IPS-18c (cell line): ENCODE measurements around the gene ANKRD12.

Experiments
- H3K4me3 ChIP-seq: 2 replicates; pipeline ENCODE4 v1.7.0; 2013; ENCODE audit warnings: low read depth, mild to moderate bottlenecking, low read length, moderate library complexity; ENCODE audit not compliant: insufficient read depth
- H3K9me3 ChIP-seq: one replicate; pipeline ENCODE4 v1.6.1; 2013; ENCODE audit warnings: mild to moderate bottlenecking, low read length, moderate library complexity; ENCODE audit not compliant: control insufficient read depth, insufficient read depth

Gene ANKRD12

DNA sequence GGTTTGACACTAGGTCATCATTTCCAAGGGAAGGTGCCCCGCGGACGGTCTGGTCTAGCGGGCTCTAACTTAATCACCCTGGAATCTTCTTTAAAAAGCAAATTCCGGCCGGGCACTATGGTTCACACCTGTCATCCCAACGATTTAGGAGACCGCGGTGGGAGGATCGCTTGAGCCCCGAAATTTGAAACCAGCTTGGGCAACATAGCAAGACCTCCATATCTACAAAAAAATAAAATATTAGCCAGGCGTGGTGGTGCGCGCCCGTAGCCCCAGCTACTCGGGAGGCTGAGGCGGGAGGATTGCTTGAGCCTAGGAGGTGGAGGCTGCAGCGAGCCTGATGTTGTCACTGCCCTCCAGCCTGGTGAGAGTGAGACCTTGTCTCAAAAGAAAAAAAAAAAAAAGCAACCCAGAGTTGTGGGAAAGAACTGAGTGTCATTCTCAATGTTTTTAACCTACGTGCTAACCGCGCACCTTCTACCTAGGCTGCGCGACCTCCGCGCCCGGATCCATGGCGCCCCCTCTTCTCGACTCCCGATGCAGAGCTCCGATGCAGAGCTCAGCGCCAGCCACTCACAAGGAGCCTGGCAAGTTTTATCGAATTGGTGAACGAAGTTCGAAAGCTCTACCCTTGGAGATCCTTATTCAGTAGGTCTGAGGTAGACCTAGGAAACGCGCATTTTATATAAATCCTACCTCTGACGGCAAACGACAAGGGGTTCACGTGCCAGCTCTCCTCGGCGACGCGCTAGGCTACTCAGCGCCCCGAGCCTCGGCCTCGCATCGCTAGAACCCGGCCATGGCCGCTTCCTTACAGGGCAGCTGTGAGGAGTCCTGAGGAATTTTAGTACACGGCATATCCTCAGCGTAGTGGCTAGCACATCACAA is 197.1 kb downstream of the ANKRD12 start:
- peak overlapping the region; percentile 52 for H3K4me3 ChIP-seq
- peaks cover 2% of the 10 kb centered on the region for H3K9me3 ChIP-seq

DNA sequence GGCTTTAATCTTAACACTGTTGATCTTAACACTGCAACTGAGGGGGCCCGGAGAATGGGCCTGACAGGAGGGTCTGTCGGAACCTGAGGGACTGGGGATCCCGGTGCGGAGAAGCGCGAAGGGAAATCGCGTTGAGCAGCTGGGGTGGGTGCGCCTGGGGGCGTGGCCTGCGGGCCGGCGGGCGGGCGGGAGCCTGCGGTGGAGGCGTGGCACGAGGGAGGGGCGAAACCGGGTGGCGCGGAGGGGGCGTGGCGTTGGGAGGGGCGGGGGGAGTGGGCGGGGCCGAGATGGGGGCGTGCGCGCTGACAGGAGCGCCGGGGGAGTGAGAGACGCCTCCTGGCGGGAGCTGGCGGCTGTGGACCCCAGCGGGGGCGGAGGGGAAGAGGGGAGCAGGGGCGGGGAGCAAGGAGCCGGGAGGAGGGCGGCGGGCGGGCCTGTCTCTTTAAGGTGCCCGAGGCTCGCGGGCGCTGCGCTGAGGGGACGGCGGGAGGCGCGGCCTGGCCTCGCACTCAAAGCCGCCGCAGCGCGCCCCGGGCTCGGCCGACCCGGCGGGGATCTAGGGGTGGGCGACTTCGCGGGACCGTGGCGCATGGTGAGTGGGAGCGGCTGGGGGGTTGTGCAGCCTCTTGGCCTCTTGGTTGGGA is 197.9 kb downstream of the ANKRD12 start, which contains the start of gene TWSG1:
Gene TWSG1 (plus strand): TSS at position 445 of the 644 bp plus-strand sequence. CDS start 2,457 bp downstream, outside the sequence.
- H3K4me3 ChIP-seq, result peak within 1 kb of the TSS; percentile 76
- H3K9me3 ChIP-seq, result peaks cover 2% of the 10 kb centered on the region

DNA sequence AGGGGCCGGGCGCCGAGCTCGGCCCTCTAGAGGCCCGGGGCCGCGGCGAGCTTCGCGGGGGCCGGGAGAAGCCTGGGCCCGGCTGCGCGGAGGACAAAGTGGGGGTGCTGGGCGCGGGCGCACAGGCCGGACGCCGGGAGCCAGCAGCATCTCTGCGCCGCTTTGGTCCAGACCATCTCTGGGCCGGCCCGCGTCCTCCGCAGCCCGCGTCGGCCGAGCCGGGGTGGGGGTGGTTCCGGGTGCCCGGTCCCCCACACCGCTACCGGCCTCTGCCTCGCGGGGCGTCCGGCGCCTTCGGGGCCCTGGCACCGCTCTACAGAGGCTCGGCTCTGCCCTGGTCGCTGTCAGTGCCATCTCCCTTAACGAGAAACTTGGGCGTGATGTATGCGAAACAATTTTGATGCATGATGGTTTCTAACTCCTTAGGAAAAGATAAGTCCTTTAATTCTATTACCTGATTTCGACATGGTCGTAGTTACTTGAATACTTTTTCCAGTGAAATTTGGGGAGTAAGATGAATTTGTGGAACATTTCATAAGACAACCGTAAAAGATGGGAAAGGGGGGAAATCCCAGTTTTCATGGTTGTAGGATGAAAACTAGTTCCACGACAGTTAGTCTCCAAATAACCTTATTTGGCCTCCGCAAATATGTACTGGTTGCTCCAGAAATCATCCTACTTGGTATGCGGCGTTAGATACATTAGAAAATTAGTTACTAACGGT is 198.6 kb downstream of the ANKRD12 start:
- Histone ChIP-seq H3K4me3 (peak overlapping the region; percentile 76), H3K9me3 (peaks cover 2% of the 10 kb centered on the region)
